Stimulated activated naive CD4-positive, alpha-beta T cell treated with Interleukin-2 at 50 U/mL for 16 hours (primary cell): ENCODE results near the gene GRIK1.

ENCODE experiments used
- DNase-seq: peaks from one replicate; lab custom pipeline; 2025; lab: John Stamatoyannopoulos, UW

The GRIK1 gene

DNA sequence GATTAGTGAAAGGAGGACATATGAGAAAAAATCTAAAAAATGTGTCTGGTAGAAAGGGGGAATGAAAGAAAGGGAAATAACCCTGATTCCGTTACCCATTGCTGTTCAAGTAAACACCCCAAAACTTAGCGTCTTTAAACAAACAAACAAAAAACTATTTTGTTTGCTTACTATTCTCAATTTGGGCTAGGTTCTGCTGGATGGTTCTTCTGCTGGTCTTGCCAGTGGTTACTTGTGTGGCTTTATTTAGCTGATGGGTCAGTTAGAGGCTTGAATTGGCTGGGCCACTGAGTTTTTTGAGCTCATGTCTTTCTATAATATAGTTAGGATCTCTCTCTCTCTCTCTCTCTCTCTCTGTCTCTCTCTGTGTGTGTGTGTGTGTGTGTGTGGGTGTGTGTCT lies 112.1 kb downstream of the GRIK1 start:
- DNase-seq: no peak

DNA sequence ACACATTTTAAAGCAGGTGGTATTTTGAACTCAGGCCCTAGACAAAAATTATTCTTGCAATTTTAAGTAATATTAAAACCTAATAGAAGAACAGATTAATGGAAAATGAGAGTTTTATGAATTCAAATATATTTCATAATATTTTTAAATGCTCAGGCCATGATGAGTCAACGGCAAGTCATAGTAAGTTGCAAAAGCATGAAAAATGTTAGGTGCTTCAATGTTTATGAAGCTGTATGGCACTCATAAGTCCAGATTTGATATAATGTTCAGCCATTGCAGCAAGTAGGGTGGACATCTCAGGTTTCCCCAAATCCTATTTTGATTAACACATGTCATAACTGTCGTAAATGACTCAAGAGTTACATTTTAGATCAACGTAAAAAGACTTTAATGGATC lies 112.6 kb downstream of the GRIK1 start:
- DNase-seq: no peak

DNA sequence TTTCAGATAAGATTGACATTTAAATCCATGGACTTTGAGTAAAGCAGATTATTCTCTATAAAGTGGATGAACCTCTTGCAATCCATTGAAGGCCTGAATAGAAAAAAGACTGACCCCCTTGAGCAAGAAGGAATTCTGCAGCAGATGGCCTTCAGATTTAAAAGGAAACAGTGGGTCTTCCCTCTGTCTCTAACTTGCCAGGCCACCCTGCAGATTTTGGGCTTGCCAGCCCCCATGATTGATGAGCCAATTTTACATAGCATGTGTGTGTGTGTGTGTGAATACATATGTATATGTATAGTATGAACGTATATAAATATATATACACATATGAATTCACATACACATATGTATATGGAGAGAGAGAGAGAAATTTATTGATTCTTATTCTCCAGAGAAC lies 113.4 kb downstream of the GRIK1 start:
- DNase-seq: no peak

DNA sequence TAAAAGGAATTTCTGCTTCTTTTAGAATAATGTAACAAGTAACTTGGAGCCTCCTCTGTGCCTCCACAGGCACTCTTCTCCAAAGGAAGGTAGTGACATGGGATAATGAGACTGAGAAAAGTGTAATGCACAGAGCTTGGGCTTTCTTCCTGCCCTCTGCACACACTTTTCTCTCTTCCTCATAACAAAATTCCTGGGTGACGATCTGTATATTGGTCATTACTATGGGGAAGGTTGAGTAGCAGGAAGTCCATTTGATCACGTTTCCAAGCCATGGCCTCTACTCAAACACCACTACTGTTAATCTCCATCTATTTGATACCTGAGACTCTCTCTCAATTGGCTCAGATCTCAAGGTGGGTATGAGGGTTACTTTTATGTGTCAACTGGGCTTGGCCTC lies 113.9 kb downstream of the GRIK1 start:
- DNase-seq: no peak

DNA sequence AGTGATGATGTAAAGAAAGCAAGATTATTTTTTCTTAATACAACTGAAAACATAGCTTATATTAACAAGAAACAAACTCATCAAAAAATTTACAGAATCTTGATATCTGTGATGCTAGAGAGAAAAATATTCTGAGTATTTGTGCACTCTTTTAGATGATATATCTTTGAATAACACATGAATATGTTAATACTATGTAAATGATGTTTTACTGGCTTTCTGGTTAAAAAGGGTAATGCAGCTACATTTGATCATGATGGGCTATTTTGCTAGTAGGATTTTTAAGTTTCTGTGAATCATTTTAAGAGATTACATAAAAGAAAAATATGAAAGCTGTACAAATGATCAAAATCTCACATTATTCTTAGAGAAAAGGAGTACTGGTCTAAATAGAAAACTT lies 114.5 kb downstream of the GRIK1 start:
- no peak for DNase-seq

- no peak for DNase-seq
These were observed 117.7 kb downstream of the GRIK1 start for GRCh38 chr21:29822064-29822463.

DNA sequence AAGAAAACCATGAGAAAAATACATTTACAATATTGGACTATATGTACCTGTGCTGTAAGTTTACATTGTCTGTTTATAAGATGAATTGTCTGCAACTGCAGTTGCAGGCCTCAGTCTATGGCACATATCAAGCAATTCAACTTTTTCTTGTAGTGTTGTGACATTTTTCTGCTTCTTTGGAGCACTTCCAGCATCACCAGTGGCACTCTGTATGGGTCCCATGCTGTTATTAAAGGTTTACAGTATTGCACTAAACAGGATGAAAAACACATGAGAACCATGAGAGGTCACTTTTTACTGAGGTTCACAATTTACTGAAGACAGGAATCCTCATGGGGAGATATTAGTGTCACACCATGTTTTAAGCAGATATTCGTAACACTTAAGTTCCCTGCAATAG lies 118.6 kb downstream of the GRIK1 start:
- DNase-seq: no peak

DNA sequence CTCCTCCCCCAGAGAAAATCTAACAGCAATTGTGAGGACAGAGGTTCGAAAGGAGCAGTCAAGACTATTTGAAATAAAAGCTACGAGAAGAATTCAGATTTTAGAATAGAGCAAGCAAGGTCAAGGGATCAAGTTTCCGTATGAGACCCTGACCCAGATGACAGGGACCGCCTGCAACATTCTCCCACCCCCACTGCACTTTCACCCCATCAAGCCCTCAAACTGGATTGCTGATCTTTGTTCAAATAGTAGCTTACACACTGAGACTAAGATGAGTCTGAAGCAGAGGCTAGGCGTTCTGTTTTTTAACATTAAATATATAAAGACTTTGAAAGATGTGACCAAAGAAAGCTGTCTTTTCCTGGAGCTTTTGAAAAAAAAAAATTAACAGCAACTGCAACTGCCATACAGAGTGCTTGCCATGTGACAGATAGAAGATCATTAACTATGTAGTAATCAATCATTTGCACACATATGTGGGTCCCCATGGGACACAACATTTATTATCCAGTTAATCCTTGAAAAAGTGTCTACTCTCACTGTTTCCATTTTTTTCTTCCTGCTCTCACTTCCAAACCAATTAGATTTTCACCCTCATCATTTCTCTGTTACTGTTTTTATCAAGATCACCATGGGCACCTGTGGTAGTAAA lies 120.0 kb downstream of the GRIK1 start:
- no peak for DNase-seq

DNA sequence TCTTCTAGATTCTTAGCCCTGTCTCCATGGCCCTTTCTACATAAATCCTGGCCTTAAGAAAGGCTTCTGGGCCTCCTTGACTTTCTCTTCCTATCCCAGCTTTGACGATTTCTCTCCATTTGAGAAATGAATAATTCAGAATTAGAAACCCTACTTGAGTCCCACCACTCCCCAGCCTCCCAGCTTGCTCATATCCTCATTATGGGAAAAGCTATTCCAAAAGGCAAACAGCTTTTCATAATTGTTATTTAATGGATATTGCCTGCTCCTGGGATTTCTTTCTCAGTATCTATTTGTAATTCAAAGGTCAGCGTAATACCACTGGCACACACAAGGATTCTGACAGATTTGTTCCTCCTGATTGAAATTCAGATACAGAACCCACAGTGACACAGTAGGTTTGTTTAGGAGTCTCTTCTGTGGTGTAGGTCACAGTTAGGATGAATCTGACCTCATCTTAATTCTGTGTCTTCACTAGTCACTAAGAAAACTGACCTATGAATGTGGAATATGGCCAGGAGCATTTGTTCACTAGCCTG lies 121.3 kb downstream of the GRIK1 start:
- no peak for DNase-seq

- no peak for DNase-seq
These were observed 122.3 kb downstream of the GRIK1 start for GRCh38 chr21:29817450-29817849.

- no peak for DNase-seq
These were observed 126.8 kb downstream of the GRIK1 start for GRCh38 chr21:29812947-29813346.

GRCh38 chr21:29810871-29811270 lies 128.9 kb downstream of the GRIK1 start:
- DNase-seq: no peak

- no peak for DNase-seq
These were observed 131.6 kb downstream of the GRIK1 start for GRCh38 chr21:29808153-29808552.

- no peak for DNase-seq
These were observed 134.7 kb downstream of the GRIK1 start for GRCh38 chr21:29805105-29805504.

DNA sequence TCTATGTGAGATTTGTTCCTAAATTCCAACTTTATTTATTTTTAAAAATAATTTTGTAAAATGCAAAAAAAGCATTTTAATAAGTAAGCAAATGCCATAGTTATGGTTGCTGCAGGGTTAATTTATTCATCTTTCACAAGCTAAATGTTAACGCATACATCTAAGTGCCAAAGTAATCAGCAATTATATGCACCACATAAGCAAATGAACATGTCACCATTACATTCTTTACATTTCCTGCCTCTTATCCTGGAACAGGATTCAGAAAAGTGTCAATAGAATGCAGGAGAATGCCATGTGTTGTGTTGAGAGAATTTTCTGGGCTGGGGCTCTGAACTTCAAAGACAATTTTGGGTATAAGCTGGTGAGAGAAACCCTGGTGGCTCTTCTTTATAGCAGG lies 136.6 kb downstream of the GRIK1 start:
- no peak for DNase-seq

GRCh38 chr21:29801122-29801521 lies 138.7 kb downstream of the GRIK1 start:
- DNase-seq: no peak

DNA sequence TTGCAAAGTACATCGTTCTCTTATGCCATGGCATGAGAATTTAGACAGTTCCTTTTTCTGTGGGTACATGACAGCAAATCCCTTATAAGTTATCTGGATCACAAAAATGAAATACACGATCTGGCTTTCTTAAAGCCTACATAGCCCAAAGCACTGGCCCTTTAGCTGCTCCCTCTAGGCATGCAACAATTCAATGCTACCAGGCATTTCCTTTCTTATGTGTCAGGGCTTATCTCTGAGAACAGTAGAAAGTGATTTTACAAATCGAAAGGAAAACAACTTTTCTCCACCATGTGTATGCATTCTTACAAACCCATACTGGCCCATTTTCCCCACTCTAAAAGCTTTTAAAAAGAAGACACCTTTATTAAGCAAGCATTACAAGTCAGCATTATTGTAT lies 139.7 kb downstream of the GRIK1 start:
- no peak for DNase-seq

- DNase-seq: no peak
These were observed 141.0 kb downstream of the GRIK1 start for GRCh38 chr21:29798840-29799239.

GRCh38 chr21:29797155-29797554 lies 142.6 kb downstream of the GRIK1 start:
- DNase-seq: no peak

DNA sequence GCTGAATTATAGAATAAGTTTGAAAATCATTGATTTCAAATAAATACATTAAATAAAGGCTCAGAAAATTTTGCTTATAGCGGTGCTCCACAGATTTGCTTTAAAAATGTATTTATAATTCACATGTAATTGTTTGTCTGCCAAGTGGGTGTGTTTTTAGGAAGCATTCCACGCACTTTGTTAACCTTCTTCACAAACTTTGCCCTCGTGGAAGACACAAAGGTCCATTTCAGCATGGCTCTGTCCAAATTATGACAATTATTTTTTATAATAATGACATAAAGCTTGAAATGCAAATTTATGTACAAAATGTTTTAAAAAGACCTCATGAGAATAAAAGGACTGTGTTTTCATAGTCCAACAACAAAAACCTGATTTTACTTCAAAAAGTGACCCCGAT lies 146.1 kb downstream of the GRIK1 start:
- DNase-seq: no peak

GRCh38 chr21:29789393-29789792 lies 150.4 kb downstream of the GRIK1 start:
- DNase-seq: no peak

DNA sequence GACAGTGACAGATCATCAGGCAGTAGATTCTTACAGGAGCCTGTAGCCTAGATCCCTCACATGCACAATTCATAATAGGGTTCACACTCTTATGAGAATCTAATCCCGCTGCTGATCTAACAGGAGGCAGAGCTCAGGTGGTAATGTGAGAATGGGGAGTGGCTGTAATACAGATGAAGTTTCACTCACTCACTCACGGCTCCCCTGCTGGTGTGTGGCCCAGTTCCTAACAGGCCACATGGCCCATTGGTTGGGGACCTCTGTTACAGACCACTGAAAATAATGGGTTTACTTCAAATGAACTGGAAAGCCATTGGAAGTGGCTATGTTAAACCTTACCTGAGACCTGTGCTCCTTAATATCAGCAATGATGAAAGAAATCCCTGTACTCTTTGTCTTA lies 151.0 kb downstream of the GRIK1 start:
- no peak for DNase-seq

DNA sequence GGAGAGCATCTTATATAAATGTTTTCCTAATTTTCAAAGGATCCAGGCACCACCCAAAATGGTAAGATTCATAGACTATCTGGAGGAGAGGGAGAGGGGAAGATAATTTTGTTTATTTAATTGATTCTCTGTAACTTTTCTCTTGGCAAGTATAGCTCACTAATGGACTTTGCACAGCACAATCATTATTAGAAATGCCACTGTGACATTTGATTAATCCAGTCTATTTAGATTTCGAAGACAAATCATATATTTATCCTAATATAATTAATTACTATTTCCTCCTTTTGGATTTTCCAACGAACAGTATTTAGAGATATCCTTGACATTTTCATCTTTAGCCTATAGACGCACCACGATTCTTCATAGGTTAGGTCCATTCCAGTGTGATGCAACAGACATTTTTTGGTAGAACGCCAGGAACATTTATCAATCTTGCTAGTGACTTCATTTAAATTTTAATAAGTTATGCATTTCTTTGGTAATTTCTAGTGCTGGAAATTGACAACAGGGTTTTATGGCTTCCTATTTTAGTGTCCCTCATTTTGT lies 152.4 kb downstream of the GRIK1 start:
- no peak for DNase-seq
